ENCODE data around the gene FBXL4. TPM values are rescaled to one million over a fixed set of nuclear protein-coding genes. Genes with fewer than 3 reads are reported as not detected.

Gene FBXL4
- total and polyA plus RNA-seq, 2 experiments from 2014 or later: 7.2 to 12.7 TPM

DNA sequence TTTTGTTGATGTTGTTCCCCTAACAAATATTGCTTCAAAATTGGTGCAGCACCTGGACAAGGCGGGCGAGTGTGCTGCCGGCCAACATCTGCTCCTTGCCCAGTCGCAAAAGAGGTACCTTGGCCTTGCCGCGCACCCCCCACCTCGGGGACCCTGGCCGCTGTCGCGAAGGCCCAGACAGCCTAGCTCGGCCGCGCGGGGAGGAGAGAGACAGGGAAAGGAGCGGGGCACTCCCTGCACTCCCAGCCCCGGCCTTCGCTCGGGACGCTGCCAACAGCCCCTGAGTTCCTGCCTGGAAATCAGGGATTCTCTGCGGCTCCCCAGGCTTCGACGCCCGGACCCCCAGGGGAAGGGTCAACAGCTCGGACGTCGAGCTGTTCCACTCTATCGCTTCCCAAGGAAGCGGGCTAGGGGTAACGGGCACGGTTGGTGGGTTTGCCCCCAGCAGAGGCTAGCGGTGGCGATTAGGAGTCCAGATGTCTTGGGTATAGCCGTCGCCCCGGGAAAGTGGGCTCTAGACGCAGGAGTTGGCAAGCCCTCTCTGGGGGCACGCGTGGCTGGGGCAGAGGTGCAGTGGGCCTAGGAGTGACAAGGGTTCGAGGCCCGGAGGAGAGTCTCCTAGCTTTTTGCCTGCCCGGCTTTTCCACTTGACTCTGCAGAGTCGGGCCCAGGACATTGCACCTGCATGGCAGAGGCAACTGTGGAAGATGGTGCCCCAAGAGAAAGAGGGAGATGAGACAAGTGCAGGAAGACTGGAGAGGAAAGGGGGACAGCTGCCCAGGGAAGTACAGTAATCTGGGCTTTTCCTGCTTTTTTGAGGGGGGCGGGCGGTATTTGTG is 105.2 kb downstream of the FBXL4 start:
- peak in 1 of 2 donors; percentile 43 for DNase-seq (ENCODE audit: low read depth in 1 of 2, low spot score in 1 of 2)
- H3K4me3 ChIP-seq: no peak overlapping the region

DNA sequence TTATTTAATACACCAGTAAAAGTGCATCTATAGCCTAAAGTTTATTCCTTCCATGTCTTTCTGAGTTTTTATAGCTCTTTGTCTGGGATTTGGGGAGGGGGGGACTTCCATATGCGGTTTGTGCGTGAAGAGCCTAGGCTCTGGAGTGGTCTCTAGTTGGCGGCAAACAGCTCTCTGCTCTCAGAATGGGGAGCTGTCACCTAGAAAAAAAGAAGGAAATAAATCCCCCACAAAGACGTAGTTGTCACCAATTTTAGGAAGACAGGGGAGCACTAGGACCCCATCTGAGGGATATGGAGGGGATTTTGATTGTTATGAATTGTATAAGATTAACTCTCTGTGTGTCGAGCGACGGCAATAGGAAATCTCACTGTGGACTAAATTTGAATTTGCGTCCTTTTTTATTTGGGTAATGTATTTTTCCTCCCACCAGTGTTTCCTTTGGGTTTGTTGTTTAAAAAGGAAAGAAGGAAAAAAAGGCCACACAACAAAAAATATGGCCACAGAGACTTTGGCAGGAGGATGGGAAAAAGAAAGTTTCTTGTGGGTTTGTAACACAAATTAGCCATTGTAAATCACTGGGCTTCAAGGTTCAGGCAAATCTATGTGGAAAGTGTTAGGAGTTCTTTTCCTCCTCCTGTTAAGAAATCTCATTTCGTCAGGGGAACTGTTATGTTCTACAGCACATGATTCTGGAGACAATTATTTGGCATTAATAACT is 106.0 kb downstream of the FBXL4 start:
- Histone ChIP-seq H3K4me3 (no peak overlapping the region), H3K27me3 (peaks cover 96% of the 10 kb centered on the region), H3K9me3 (ENCODE audit: low read depth) (no peaks in the 10 kb centered on the region), H3K27ac (no peak overlapping the region), H3K4me1 (ENCODE audit: low read depth) (peaks cover 13% of the 10 kb centered on the region), H3K36me3 (no peaks in the 10 kb centered on the region)
- DNase-seq (ENCODE audit: low read depth in 1 of 2, low spot score in 1 of 2): no peak
- TF ChIP-seq CTCF (IDR thresholded peaks at IDR 0.05; ENCODE audit: low read depth, low read length): no peak

More for the DNA sequence above, 105.2 kb downstream of the FBXL4 start:
- Histone ChIP-seq H3K36me3 (no peaks in the 10 kb centered on the region), H3K27me3 (peaks cover 96% of the 10 kb centered on the region), H3K9me3 (ENCODE audit: low read depth) (no peaks in the 10 kb centered on the region), H3K4me1 (ENCODE audit: low read depth) (peaks cover 13% of the 10 kb centered on the region), H3K27ac (no peak overlapping the region)
- no peak for TF ChIP-seq CTCF (IDR thresholded peaks at IDR 0.05; ENCODE audit: low read depth, low read length)

GRCh38 chr6:98840996-98841513 is 106.7 kb downstream of the FBXL4 start:
- Histone ChIP-seq H3K36me3 (no peaks in the 10 kb centered on the region), H3K27me3 (peaks cover 97% of the 10 kb centered on the region), H3K4me3 (no peak overlapping the region), H3K9me3 (ENCODE audit: low read depth) (no peaks in the 10 kb centered on the region), H3K27ac (no peak overlapping the region), H3K4me1 (ENCODE audit: low read depth) (peaks cover 13% of the 10 kb centered on the region)
- TF ChIP-seq CTCF (IDR thresholded peaks at IDR 0.05; ENCODE audit: low read depth, low read length): no peak
- DNase-seq (ENCODE audit: low read depth in 1 of 2, low spot score in 1 of 2): no peak

DNA sequence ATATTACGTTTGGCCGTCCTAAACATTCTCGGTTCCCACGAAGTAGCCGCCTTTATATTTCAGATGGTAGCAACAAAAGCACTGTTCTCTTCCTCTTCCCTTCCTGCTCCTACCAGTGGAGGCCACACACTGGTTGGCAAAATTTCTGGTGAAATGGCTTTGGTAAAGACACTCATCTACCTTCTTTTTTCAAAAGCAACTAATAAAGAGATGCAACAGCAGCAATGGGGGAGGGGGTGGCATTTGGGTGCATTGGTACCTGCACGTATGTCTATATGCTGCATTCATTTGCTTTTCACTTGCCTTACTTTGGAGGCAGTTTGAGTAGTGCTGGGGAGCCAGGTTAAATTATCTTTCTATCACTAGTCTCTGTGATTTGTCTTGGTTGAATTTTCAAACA is 107.4 kb downstream of the FBXL4 start:
- no peak for DNase-seq (ENCODE audit: low read depth in 1 of 2, low spot score in 1 of 2)
- H3K4me3 ChIP-seq: no peak overlapping the region
- no peak for TF ChIP-seq CTCF (IDR thresholded peaks at IDR 0.05; ENCODE audit: low read depth, low read length)
- no peaks in the 10 kb centered on the region for H3K9me3 ChIP-seq (ENCODE audit: low read depth)
- H3K27me3 ChIP-seq: peaks cover 100% of the 10 kb centered on the region
- no peak overlapping the region for H3K27ac ChIP-seq
- H3K36me3 ChIP-seq: no peaks in the 10 kb centered on the region
- H3K4me1 ChIP-seq (ENCODE audit: low read depth): peaks cover 13% of the 10 kb centered on the region

DNA sequence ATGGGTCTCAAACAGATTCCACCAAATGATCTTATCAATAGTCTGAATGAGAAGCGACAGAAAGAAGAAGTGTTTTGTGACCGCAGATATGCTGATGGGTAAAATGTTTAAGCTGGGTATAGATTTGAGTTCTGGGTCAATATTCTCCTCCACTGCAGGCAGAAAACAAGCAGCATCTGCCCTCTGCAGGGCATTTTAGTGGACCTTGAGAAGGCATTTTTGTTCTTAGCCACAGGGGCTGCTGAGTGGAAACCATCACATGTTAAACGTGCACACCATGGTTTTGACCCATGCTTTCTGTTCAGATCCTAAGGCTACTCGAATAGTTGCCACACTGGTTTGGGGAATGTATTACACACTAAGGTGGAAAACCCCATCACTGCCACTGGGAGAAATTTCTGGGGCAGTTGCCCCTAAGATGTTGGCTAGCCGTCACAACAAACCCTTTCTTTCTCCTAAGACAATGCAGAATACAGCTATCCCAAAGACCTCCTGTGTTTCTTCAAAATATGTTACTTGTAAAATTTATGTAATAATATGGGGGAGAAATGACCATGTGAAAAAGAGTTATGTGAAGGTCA is 107.9 kb downstream of the FBXL4 start:
- peak; percentile 43 to 44 for DNase-seq (ENCODE audit: low read depth in 1 of 2, low spot score in 1 of 2)

More for the DNA sequence above, 107.9 kb downstream of the FBXL4 start:
- no peak overlapping the region for H3K27ac ChIP-seq
- no peaks in the 10 kb centered on the region for H3K36me3 ChIP-seq
- TF ChIP-seq CTCF (IDR thresholded peaks at IDR 0.05; ENCODE audit: low read depth, low read length): peak; percentile 39
- H3K9me3 ChIP-seq (ENCODE audit: low read depth): no peaks in the 10 kb centered on the region
- peaks cover 10% of the 10 kb centered on the region for H3K4me1 ChIP-seq (ENCODE audit: low read depth)
- H3K27me3 ChIP-seq: peaks cover 99% of the 10 kb centered on the region
- no peak overlapping the region for H3K4me3 ChIP-seq

Measured in cardiac muscle cell (in vitro differentiated cells and primary cell).